ENCODE results near the gene NAV3. TPM values are rescaled to one million over a fixed set of nuclear protein-coding genes. Genes with fewer than 3 reads are reported as not detected.

Gene NAV3
- total and polyA plus RNA-seq, 7 donors: 0.50 to 13.3 (median 6.8) TPM; not detected in 1

- Histone ChIP-seq H3K9me3 (no peaks in the 10 kb centered on the region), H3K27ac (no peak overlapping the region), H3K27me3 (no peaks in the 10 kb centered on the region), H3K4me1 (no peaks in the 10 kb centered on the region), H3K4me3 (no peak overlapping the region), H3K36me3 (no peaks in the 10 kb centered on the region)
- no peak for DNase-seq
- TF ChIP-seq CTCF (IDR thresholded peaks at IDR 0.05): no peak
- no peak for TF ChIP-seq POLR2AphosphoS5 (IDR thresholded peaks at IDR 0.05)
- no peak for TF ChIP-seq POLR2A (IDR thresholded peaks at IDR 0.05)
- no peak for TF ChIP-seq EP300 (IDR thresholded peaks at IDR 0.05)
- intact Hi-C loops (cut with DNase I): no loop called here
Measured at GRCh38 chr12:77893918-77894317, 63.2 kb downstream of the NAV3 start.

GRCh38 chr12:77894556-77894955 lies 63.9 kb downstream of the NAV3 start:
- intact Hi-C loops (cut with DNase I): no loop called here
- no peaks in the 10 kb centered on the region for H3K27me3 ChIP-seq
- no peak for DNase-seq

GRCh38 chr12:77895699-77896098 lies 65.0 kb downstream of the NAV3 start:
- TF ChIP-seq EP300 (IDR thresholded peaks at IDR 0.05): no peak
- no peak for TF ChIP-seq CTCF (IDR thresholded peaks at IDR 0.05)
- TF ChIP-seq POLR2A (IDR thresholded peaks at IDR 0.05): no peak
- TF ChIP-seq POLR2AphosphoS5 (IDR thresholded peaks at IDR 0.05): no peak
- Histone ChIP-seq H3K4me1 (no peaks in the 10 kb centered on the region), H3K27me3 (no peaks in the 10 kb centered on the region), H3K9me3 (no peaks in the 10 kb centered on the region), H3K4me3 (no peak overlapping the region), H3K36me3 (no peaks in the 10 kb centered on the region), H3K27ac (no peak overlapping the region)
- DNase-seq: no peak
- intact Hi-C loops (cut with DNase I): no loop called here

More at GRCh38 chr12:77894556-77894955, 63.9 kb downstream of the NAV3 start:
- 56 to 88% methylated on average over 2 of the region's 2 CpGs for WGBS, 2 donors
- no peak overlapping the region for H3K4me3 ChIP-seq
- H3K27ac ChIP-seq: no peak overlapping the region
- TF ChIP-seq POLR2AphosphoS5 (IDR thresholded peaks at IDR 0.05) (no peak), CTCF (IDR thresholded peaks at IDR 0.05) (no peak), EP300 (IDR thresholded peaks at IDR 0.05) (no peak), POLR2A (IDR thresholded peaks at IDR 0.05) (no peak)
- no peaks in the 10 kb centered on the region for H3K4me1 ChIP-seq
- no peaks in the 10 kb centered on the region for H3K9me3 ChIP-seq
- H3K36me3 ChIP-seq: no peaks in the 10 kb centered on the region

GRCh38 chr12:77907936-77908335 lies 77.2 kb downstream of the NAV3 start:
- intact Hi-C loops (cut with DNase I): no loop called here
- H3K9me3 ChIP-seq: no peaks in the 10 kb centered on the region
- no peak overlapping the region for H3K4me3 ChIP-seq
- TF ChIP-seq POLR2A (IDR thresholded peaks at IDR 0.05) (no peak), EP300 (IDR thresholded peaks at IDR 0.05) (no peak), CTCF (IDR thresholded peaks at IDR 0.05) (no peak), POLR2AphosphoS5 (IDR thresholded peaks at IDR 0.05) (no peak)
- no peak overlapping the region for H3K27ac ChIP-seq
- no peaks in the 10 kb centered on the region for H3K4me1 ChIP-seq
- H3K36me3 ChIP-seq: no peaks in the 10 kb centered on the region
- no peak for DNase-seq
- whole genome bisulfite sequencing, 2 donors: 48 to 79% methylated on average over 1 of the region's 1 CpG
- H3K27me3 ChIP-seq: no peaks in the 10 kb centered on the region

- no peak overlapping the region for H3K4me3 ChIP-seq
- no peak for DNase-seq
- H3K27me3 ChIP-seq: no peaks in the 10 kb centered on the region
- no peaks in the 10 kb centered on the region for H3K36me3 ChIP-seq
- no peak for TF ChIP-seq CTCF (IDR thresholded peaks at IDR 0.05)
- no peak for TF ChIP-seq EP300 (IDR thresholded peaks at IDR 0.05)
- TF ChIP-seq POLR2AphosphoS5 (IDR thresholded peaks at IDR 0.05): no peak
- no peak for TF ChIP-seq POLR2A (IDR thresholded peaks at IDR 0.05)
- intact Hi-C loops (cut with DNase I): no loop called here
- 70 to 75% methylated on average over 2 of the region's 2 CpGs for WGBS, 2 donors
- no peaks in the 10 kb centered on the region for H3K9me3 ChIP-seq
- H3K27ac ChIP-seq: no peak overlapping the region
- H3K4me1 ChIP-seq: peaks cover 0 to 9% (median 0%) of the 10 kb centered on the region in 4 donors
Measured at GRCh38 chr12:77914081-77914488, 83.4 kb downstream of the NAV3 start.

Data from sigmoid colon (tissue), 7 donors.